KMS-11 (cell line): Measurements from ENCODE around the gene ZNF516.

Experiments
- H2AFZ ChIP-seq: fragments of 200-600 bp; sonication (generic); 2 replicates; pipeline ENCODE4 v1.6.1; 2016; ENCODE audit warnings: antibody characterized with exemption, mixed run types, low read depth
- H3K27ac ChIP-seq: fragments of 200-600 bp; sonication (generic); 2 replicates; pipeline ENCODE4 v1.6.1; 2016; ENCODE audit warnings: mild to moderate bottlenecking, mixed run types
- H3K27me3 ChIP-seq: fragments of 200-600 bp; sonication (generic); 2 replicates; pipeline ENCODE4 v1.6.1; 2017; ENCODE audit warnings: mild to moderate bottlenecking, low read depth, mixed run types, moderate library complexity; ENCODE audit not compliant: insufficient read depth
- H3K36me3 ChIP-seq: fragments of 200-600 bp; sonication (generic); 2 replicates; pipeline ENCODE4 v1.6.1; 2017; ENCODE audit warnings: mild to moderate bottlenecking, mixed run types; ENCODE audit not compliant: insufficient read depth
- H3K4me1 ChIP-seq: fragments of 200-600 bp; sonication (generic); 2 replicates; pipeline ENCODE4 v1.6.1; 2016; ENCODE audit warnings: mild to moderate bottlenecking, low read depth, mixed run types; ENCODE audit not compliant: poor library complexity, severe bottlenecking
- H3K4me2 ChIP-seq: fragments of 200-600 bp; sonication (generic); 2 replicates; pipeline ENCODE4 v1.7.0; 2016; ENCODE audit warnings: mild to moderate bottlenecking, mixed run types
- H3K4me3 ChIP-seq: fragments of 200-600 bp; sonication (generic); IDR thresholded peaks from 2 replicates; pipeline ENCODE4 v1.6.1; 2017; ENCODE audit warnings: low read depth, low read length, mixed read lengths; ENCODE audit not compliant: insufficient read depth
- H3K79me2 ChIP-seq: fragments of 200-600 bp; sonication (generic); 2 replicates; pipeline ENCODE4 v1.6.1; 2016; ENCODE audit warnings: low read depth, mixed run types; ENCODE audit not compliant: insufficient read depth
- H3K9ac ChIP-seq: fragments of 200-600 bp; sonication (generic); 2 replicates; pipeline ENCODE4 v1.6.1; 2016; ENCODE audit warnings: mild to moderate bottlenecking, mixed run types
- H4K20me1 ChIP-seq: fragments of 200-600 bp; sonication (generic); 2 replicates; pipeline ENCODE4 v1.6.1; 2016; ENCODE audit warnings: mild to moderate bottlenecking, mixed run types; ENCODE audit not compliant: insufficient read depth
- CTCF ChIP-seq: fragments of 200-600 bp; sonication (generic); conservative IDR thresholded peaks from 2 replicates; pipeline ENCODE4 v1.6.1; 2017; ENCODE audit warnings: low read depth, mild to moderate bottlenecking, antibody characterized with exemption, low read length, moderate library complexity, mixed read lengths

ZNF516 gene

GRCh38 chr18:76426737-76427305 lies 68.2 kb downstream of the ZNF516 start:
- H3K27ac ChIP-seq, result no peak overlapping the region
- H3K36me3 ChIP-seq, result no peaks in the 10 kb centered on the region
- no peaks in the 10 kb centered on the region for H3K27me3 ChIP-seq
- H3K4me1 ChIP-seq, result no peaks in the 10 kb centered on the region
- H3K9ac ChIP-seq, result no peak overlapping the region
- no peak overlapping the region for H2AFZ ChIP-seq
- peaks cover 63% of the 10 kb centered on the region for H3K79me2 ChIP-seq
- no peak overlapping the region for H3K4me2 ChIP-seq
- no peak overlapping the region for H3K4me3 ChIP-seq
- no peaks in the 10 kb centered on the region for H4K20me1 ChIP-seq
- 0 out of 2 replicates have a peak, but pooled peaks have one; percentile 13 for TF ChIP-seq CTCF

- no peak overlapping the region for H3K4me3 ChIP-seq
- H4K20me1 ChIP-seq, result no peaks in the 10 kb centered on the region
- no peak overlapping the region for H3K27ac ChIP-seq
- no peak for TF ChIP-seq CTCF
- H2AFZ ChIP-seq, result no peak overlapping the region
- H3K4me1 ChIP-seq, result no peaks in the 10 kb centered on the region
- H3K4me2 ChIP-seq, result no peak overlapping the region
- no peaks in the 10 kb centered on the region for H3K27me3 ChIP-seq
- H3K9ac ChIP-seq, result no peak overlapping the region
- no peaks in the 10 kb centered on the region for H3K36me3 ChIP-seq
- peaks cover 53% of the 10 kb centered on the region for H3K79me2 ChIP-seq
These were observed 69.6 kb downstream of the ZNF516 start for GRCh38 chr18:76425146-76426131.

- no peaks in the 10 kb centered on the region for H3K27me3 ChIP-seq
- H3K4me1 ChIP-seq, result no peaks in the 10 kb centered on the region
- TF ChIP-seq CTCF, result no peak
- no peaks in the 10 kb centered on the region for H3K36me3 ChIP-seq
- no peak overlapping the region for H3K27ac ChIP-seq
- H3K79me2 ChIP-seq, result peaks cover 58% of the 10 kb centered on the region
- no peak overlapping the region for H3K4me3 ChIP-seq
- no peak overlapping the region for H2AFZ ChIP-seq
- no peak overlapping the region for H3K4me2 ChIP-seq
- H4K20me1 ChIP-seq, result no peaks in the 10 kb centered on the region
- no peak overlapping the region for H3K9ac ChIP-seq
These were observed 72.2 kb downstream of the ZNF516 start for GRCh38 chr18:76422838-76423237.

- H3K4me1 ChIP-seq, result no peaks in the 10 kb centered on the region
- no peak overlapping the region for H3K4me2 ChIP-seq
- H3K36me3 ChIP-seq, result no peaks in the 10 kb centered on the region
- H3K4me3 ChIP-seq, result no peak overlapping the region
- no peak overlapping the region for H3K9ac ChIP-seq
- H3K27me3 ChIP-seq, result no peaks in the 10 kb centered on the region
- H2AFZ ChIP-seq, result no peak overlapping the region
- no peak overlapping the region for H3K27ac ChIP-seq
- TF ChIP-seq CTCF, result no peak
- peaks cover 51% of the 10 kb centered on the region for H3K79me2 ChIP-seq
- no peaks in the 10 kb centered on the region for H4K20me1 ChIP-seq
These were observed 72.9 kb downstream of the ZNF516 start for GRCh38 chr18:76422121-76422520.
